ENCODE data around the gene EIF2AK2. TPM values are rescaled to one million over a fixed set of nuclear protein-coding genes. Genes with fewer than 3 reads are reported as not detected.

The EIF2AK2 gene
- total and polyA plus RNA-seq, 2 experiments from 2014 or later, result 33.8 to 35.5 TPM

- Histone ChIP-seq H4K20me1 (replicated peaks; ENCODE audit: insufficient read depth) (no peaks in the 10 kb centered on the region), H3K79me2 (replicated peaks; ENCODE audit: insufficient read depth) (no peaks in the 10 kb centered on the region), H3F3A (replicated peaks; ENCODE audit: low read depth) (no peaks in the 10 kb centered on the region), H3K27ac (ENCODE audit: low read depth) (no peak overlapping the region), H3K9me2 (ENCODE audit: insufficient read depth) (no peaks in the 10 kb centered on the region; the same call in 1 of the 2 replicates), H2AFZ (no peak overlapping the region), H3K27me3 (ENCODE audit: insufficient read depth) (no peaks in the 10 kb centered on the region), H3K4me1 (ENCODE audit: insufficient read depth) (peaks cover 5% of the 10 kb centered on the region; the same call in 1 of the 2 replicates), H3K4me2 (peak overlapping the region; percentile 21; the same call in 1 of the 2 replicates), H3K4me3 (no peak overlapping the region), H3K36me3 (ENCODE audit: insufficient read depth) (peaks cover 7% of the 10 kb centered on the region; the same call in 1 of the 2 replicates)
- H3K9me3 Mint-ChIP-seq, result no peaks in the 10 kb centered on the region
- peak; percentile 33; the same call in 1 of the 2 replicates for TF ChIP-seq CREB1 (CRISPR knock-in tag; IDR thresholded peaks at IDR 0.05; ENCODE audit: low read depth)
- TF ChIP-seq NANOG (IDR thresholded peaks at IDR 0.05; ENCODE audit: borderline replicate concordance), result no peak
- peak overlapping the region; percentile 80; the same call in 1 of the 2 replicates for H3K27ac Mint-ChIP-seq
- peaks cover 19% of the 10 kb centered on the region for H3K4me1 Mint-ChIP-seq
- ATAC-seq (peak; percentile 99), DNase-seq (ENCODE audit: low spot score) (peak; percentile 69)
- peaks cover 27% of the 10 kb centered on the region for H3K36me3 Mint-ChIP-seq (ENCODE audit: low read depth)
- H3K4me3 Mint-ChIP-seq, result peak overlapping the region; percentile 42
- H3K27me3 Mint-ChIP-seq (ENCODE audit: insufficient read depth, low read depth, poor library complexity), result peaks cover 3% of the 10 kb centered on the region
Measured at GRCh38 chr2:37105150-37105549, 51.6 kb downstream of the EIF2AK2 start.

GRCh38 chr2:37104178-37104577, 52.6 kb downstream of the EIF2AK2 start:
- H3K36me3 ChIP-seq (ENCODE audit: insufficient read depth), result peaks cover 7% of the 10 kb centered on the region; the same call in 1 of the 2 replicates
- no peaks in the 10 kb centered on the region for H3K79me2 ChIP-seq (replicated peaks; ENCODE audit: insufficient read depth)
- no peak overlapping the region for H3K4me3 Mint-ChIP-seq
- peak overlapping the region; percentile 61 for H3K27ac ChIP-seq (ENCODE audit: low read depth)
- no peak overlapping the region for H3K4me3 ChIP-seq
- H3K27me3 ChIP-seq (ENCODE audit: insufficient read depth), result no peaks in the 10 kb centered on the region
- no peak overlapping the region for H3K4me2 ChIP-seq
- H4K20me1 ChIP-seq (replicated peaks; ENCODE audit: insufficient read depth), result no peaks in the 10 kb centered on the region
- ATAC-seq, result no peak
- no peak overlapping the region for H2AFZ ChIP-seq
- no peaks in the 10 kb centered on the region; the same call in 1 of the 2 replicates for H3K9me2 ChIP-seq (ENCODE audit: insufficient read depth)
- H3K27me3 Mint-ChIP-seq (ENCODE audit: insufficient read depth, low read depth, poor library complexity), result peaks cover 3% of the 10 kb centered on the region
- no peaks in the 10 kb centered on the region for H3F3A ChIP-seq (replicated peaks; ENCODE audit: low read depth)
- no peaks in the 10 kb centered on the region for H3K9me3 Mint-ChIP-seq
- H3K4me1 Mint-ChIP-seq, result peaks cover 19% of the 10 kb centered on the region
- H3K36me3 Mint-ChIP-seq (ENCODE audit: low read depth), result peaks cover 25% of the 10 kb centered on the region
- no peak for DNase-seq (ENCODE audit: low spot score)
- H3K4me1 ChIP-seq (ENCODE audit: insufficient read depth), result peaks cover 5% of the 10 kb centered on the region; the same call in 1 of the 2 replicates
- H3K27ac Mint-ChIP-seq, result no peak overlapping the region
- TF ChIP-seq POLR2AphosphoS5 (IDR thresholded peaks at IDR 0.05; ENCODE audit: low read depth) (no peak), EZH2 (IDR thresholded peaks at IDR 0.05; ENCODE audit: low read depth, unreplicated experiment) (no peak), ETS1 (IDR thresholded peaks at IDR 0.05) (no peak), JUNB (IDR thresholded peaks at IDR 0.05; ENCODE audit: unreplicated experiment) (no peak), ZNF462 (CRISPR knock-in tag; IDR thresholded peaks at IDR 0.05) (no peak), ZNF331 (CRISPR knock-in tag; IDR thresholded peaks at IDR 0.05; ENCODE audit: low read depth) (no peak), EZH2phosphoT487 (IDR thresholded peaks at IDR 0.05; ENCODE audit: unreplicated experiment) (no peak), STAT1 (IDR thresholded peaks at IDR 0.05; ENCODE audit: unreplicated experiment) (no peak), REST (IDR thresholded peaks at IDR 0.05; ENCODE audit: unreplicated experiment) (no peak), CREB1 (CRISPR knock-in tag; IDR thresholded peaks at IDR 0.05; ENCODE audit: low read depth) (no peak), ZNF114 (CRISPR knock-in tag; IDR thresholded peaks at IDR 0.05) (no peak)
